SK-N-MC (cell line): ENCODE results near the gene NEK11.
"Not testable (repeated sequence)": the region's sequence is repeated elsewhere in the genome, so short reads cannot be mapped to it uniquely, and the experiment has no call there.

ENCODE experiments used
- DNase-seq: peaks from one replicate; pipeline ENCODE4 v3.0.0-alpha.2; 2011; ENCODE audit warnings: low read depth, low spot score
- H3K27ac ChIP-seq: fragments of 200-600 bp; sonication (generic); 2 replicates; pipeline ENCODE4 v1.5.1; 2016; ENCODE audit warnings: mixed run types
- H3K36me3 ChIP-seq: fragments of 200-600 bp; sonication (generic); 2 replicates; pipeline ENCODE4 v1.6.1; 2017; ENCODE audit warnings: antibody characterized with exemption, low read length, mixed read lengths; ENCODE audit not compliant: insufficient read depth
- H3K4me3 ChIP-seq: fragments of 200-600 bp; sonication (generic); 2 replicates; pipeline ENCODE4 v1.5.1; 2016
- H3K9ac ChIP-seq: fragments of 200-600 bp; sonication (generic); 2 replicates; pipeline ENCODE4 v1.8.0; 2017; ENCODE audit warnings: mixed run types, mixed read lengths; ENCODE audit not compliant: insufficient read length
- H3K9me3 ChIP-seq: fragments of 200-600 bp; sonication (generic); 2 replicates; pipeline ENCODE4 v1.6.1; 2017; ENCODE audit warnings: low read depth, mild to moderate bottlenecking, antibody characterized with exemption, low read length, moderate library complexity, mixed read lengths
- EZH2 ChIP-seq: fragments of 200-600 bp; sonication (generic); IDR thresholded peaks from one replicate; pipeline ENCODE4 v1.6.1; 2017; ENCODE audit warnings: antibody characterized with exemption
- FOXP2 ChIP-seq: optimal IDR thresholded peaks from 2 replicates; pipeline ENCODE3; 2011; ENCODE audit warnings: mild to moderate bottlenecking, moderate library complexity; ENCODE audit not compliant: insufficient read depth; ENCODE audit errors: extremely low read length, control extremely low read depth
- POLR2AphosphoS5 ChIP-seq: IDR thresholded peaks from 2 replicates; pipeline ENCODE4 v1.6.1; 2012; ENCODE audit warnings: mild to moderate bottlenecking, low read depth, low read length, borderline replicate concordance

The NEK11 gene

DNA sequence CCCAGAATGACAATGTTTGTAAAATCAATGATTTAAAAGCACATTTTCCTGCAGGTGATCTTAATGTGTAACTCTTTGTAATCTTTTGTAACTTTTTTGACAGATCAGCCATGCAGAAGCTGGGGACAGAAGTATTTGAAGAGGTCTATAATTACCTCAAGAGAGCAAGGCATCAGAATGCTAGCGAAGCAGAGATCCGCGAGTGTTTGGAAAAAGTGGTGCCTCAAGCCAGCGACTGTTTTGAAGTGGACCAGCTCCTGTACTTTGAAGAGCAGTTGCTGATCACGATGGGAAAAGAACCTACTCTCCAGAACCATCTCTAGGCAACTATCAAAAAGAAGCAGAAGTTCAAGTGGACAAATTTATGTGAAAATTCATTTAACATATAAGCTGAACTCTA, 322.8 kb downstream of the NEK11 start:
- no peak overlapping the region for H3K27ac ChIP-seq
- no peak overlapping the region for H3K9ac ChIP-seq
- H3K4me3 ChIP-seq = no peak overlapping the region
- no peak for TF ChIP-seq POLR2AphosphoS5
- TF ChIP-seq EZH2 = no peak
- H3K36me3 ChIP-seq = no peaks in the 10 kb centered on the region
- H3K9me3 ChIP-seq = no peaks in the 10 kb centered on the region
- DNase-seq = no peak

DNA sequence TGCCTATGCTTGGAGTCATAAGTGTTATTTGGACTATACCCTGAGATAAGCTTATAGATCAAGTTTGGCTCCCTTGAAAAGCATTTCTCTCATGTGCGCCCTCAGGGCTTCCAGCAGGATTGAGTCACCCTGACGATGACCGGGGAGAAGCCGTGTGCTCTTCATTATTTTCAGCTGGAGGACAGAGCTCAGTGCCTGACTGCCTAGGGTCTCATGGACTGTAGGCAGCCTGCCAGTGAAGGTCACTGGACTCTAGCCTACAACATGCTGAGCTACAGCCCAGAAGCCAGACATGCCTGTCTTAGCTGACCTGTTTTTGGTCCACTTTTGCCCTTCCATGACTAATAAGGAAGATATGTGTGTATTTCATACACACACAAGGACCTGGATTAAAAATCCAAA, 323.3 kb downstream of the NEK11 start:
- Histone ChIP-seq H3K4me3 (no peak overlapping the region), H3K9ac (no peak overlapping the region), H3K36me3 (no peaks in the 10 kb centered on the region), H3K9me3 (no peaks in the 10 kb centered on the region), H3K27ac (no peak overlapping the region)
- no peak for DNase-seq
- TF ChIP-seq EZH2 (no peak), POLR2AphosphoS5 (no peak), FOXP2 (no peak)

DNA sequence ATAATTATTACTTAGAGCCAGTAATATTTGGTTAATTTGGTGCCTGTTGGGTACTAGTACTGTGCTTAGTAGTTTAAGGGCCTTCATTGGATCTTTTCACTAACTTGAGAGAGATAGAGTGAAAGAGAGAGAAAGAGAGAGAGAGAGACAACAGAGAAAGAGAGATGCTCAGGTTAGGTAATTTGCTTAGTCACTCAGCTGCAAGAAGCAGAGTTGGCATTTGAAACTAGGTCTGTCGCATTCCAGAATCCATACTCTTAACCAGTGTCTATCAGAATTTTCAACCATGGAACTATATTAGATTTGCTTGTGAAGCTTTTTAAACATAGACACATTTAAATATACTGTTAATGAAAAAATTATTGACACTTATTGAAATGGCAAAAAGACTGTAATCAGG, 323.8 kb downstream of the NEK11 start:
- no peak for DNase-seq
- H3K9ac ChIP-seq = no peak overlapping the region
- H3K36me3 ChIP-seq = no peaks in the 10 kb centered on the region
- H3K27ac ChIP-seq = no peak overlapping the region
- TF ChIP-seq FOXP2 (no peak), EZH2 (no peak), POLR2AphosphoS5 (no peak)
- no peak overlapping the region for H3K4me3 ChIP-seq
- H3K9me3 ChIP-seq = no peaks in the 10 kb centered on the region

DNA sequence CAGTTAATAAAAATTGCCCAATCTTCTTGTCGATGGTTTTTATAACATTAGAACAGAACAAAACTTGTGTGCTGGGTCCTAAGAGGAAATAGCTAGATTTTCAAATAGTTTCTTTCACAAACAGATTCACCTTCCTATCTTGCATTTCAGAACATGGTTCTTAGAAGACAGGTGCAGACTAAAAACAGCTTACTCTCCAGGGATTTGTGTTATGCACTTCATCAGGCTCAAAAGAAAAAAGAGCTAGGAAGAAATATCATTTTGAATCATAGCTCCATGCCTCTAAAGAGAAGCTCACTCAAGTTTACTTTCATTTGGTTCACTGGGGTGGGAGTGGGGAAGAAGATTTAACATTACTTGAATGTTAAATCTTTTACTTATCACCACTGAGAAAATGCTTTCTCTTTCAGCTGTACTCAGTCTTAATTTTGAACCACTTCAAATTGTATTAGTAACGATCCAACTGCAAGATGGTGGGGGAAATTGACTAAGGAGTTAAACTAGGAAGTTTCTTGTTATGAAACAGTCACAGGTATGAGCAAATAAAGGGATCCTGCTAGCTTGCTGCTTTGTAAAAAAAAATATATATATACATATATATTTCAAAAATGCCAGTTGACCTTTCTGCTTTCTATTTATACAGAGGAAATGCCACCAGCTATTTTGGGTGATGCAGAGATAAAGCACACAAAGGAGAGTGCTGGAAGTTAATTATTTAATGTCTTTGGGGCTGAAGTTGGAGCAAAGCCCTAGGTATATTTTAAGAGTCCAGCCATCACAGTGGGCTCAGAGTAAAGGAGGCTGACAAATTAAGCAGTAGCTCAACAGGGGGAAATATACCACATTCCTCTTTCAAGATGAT, 326.6 kb downstream of the NEK11 start:
- H3K9me3 ChIP-seq = no peaks in the 10 kb centered on the region
- DNase-seq = no peak
- H3K9ac ChIP-seq = no peak overlapping the region
- H3K36me3 ChIP-seq = no peaks in the 10 kb centered on the region
- no peak for TF ChIP-seq EZH2
- no peak for TF ChIP-seq FOXP2
- no peak for TF ChIP-seq POLR2AphosphoS5
- no peak overlapping the region for H3K4me3 ChIP-seq
- no peak overlapping the region for H3K27ac ChIP-seq

DNA sequence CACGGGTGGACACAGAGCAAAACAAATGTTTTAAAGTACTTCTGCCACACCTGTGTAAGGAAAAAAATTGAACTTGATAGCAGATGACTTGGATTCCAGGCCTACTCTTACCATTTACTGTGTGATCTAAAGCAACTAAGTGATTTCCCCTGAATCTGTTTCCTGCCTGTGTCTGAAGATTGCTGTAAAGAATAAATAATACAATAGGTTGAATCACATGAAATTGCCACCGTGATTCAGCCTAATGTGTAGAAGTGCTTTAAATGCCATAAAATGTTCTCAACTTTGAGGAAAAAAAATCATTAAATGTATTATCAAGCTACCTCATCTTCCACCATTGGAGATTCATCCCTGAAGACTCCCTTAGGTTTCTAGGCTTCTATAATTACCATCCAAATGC, 327.3 kb downstream of the NEK11 start:
- no peaks in the 10 kb centered on the region for H3K36me3 ChIP-seq
- TF ChIP-seq POLR2AphosphoS5 (no peak), FOXP2 (no peak), EZH2 (no peak)
- H3K4me3 ChIP-seq = no peak overlapping the region
- no peak overlapping the region for H3K9ac ChIP-seq
- no peaks in the 10 kb centered on the region for H3K9me3 ChIP-seq
- DNase-seq = no peak
- no peak overlapping the region for H3K27ac ChIP-seq

DNA sequence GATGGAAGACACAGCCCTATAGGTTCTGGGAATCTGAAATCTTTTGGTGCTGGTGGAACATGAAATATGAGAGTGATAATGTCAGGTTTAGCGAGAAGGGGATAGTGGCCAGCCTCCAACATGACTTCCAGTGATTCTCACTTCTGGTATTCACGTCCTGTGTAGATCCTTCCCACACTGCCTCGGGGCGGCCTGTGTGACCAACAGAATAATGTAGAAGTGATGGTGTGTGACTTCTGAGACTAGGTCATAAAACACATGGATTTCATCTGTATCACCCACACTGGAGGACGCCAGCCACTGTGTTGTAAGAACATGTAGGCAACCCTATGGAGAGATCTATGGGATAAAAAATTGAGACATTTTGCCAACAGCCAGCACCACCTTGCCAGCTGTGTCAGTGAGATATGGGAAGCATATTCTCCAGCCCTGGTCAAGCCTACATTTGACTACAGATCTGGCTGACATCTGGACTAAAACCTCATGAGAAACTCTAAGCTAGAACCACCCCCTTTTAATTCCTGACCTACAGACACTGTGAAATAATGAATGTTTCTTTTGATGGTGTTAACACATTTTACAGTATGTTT, 329.4 kb downstream of the NEK11 start:
- no peak overlapping the region for H3K4me3 ChIP-seq
- DNase-seq = no peak
- no peaks in the 10 kb centered on the region for H3K36me3 ChIP-seq
- no peak overlapping the region for H3K27ac ChIP-seq
- H3K9me3 ChIP-seq = no peaks in the 10 kb centered on the region
- no peak for TF ChIP-seq FOXP2
- no peak for TF ChIP-seq EZH2
- no peak for TF ChIP-seq POLR2AphosphoS5
- no peak overlapping the region for H3K9ac ChIP-seq

DNA sequence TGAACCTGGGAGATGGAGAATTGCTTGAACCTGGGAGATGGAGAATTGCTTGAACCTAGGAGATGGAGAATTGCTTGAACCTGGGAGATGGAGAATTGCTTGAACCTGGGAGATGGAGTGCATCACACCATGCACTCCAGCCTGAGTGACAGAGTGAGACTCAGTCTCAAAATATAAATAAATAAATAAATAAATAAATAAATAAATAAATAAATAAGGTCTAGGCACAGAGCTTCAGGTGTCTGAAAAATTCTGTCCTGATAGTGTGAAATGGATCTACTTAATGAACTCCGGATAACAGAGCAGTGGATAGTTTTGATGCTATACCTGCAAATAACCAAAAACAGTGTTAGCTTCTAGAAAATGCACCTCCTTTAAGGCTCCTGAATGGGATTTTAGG, 330.6 kb downstream of the NEK11 start:
- no peak for DNase-seq
- Histone ChIP-seq H3K9me3 (no peaks in the 10 kb centered on the region), H3K36me3 (no peaks in the 10 kb centered on the region), H3K9ac (no peak overlapping the region), H3K27ac (no peak overlapping the region), H3K4me3 (no peak overlapping the region)
- no peak for TF ChIP-seq POLR2AphosphoS5
- no peak for TF ChIP-seq EZH2
- TF ChIP-seq FOXP2 = no peak

DNA sequence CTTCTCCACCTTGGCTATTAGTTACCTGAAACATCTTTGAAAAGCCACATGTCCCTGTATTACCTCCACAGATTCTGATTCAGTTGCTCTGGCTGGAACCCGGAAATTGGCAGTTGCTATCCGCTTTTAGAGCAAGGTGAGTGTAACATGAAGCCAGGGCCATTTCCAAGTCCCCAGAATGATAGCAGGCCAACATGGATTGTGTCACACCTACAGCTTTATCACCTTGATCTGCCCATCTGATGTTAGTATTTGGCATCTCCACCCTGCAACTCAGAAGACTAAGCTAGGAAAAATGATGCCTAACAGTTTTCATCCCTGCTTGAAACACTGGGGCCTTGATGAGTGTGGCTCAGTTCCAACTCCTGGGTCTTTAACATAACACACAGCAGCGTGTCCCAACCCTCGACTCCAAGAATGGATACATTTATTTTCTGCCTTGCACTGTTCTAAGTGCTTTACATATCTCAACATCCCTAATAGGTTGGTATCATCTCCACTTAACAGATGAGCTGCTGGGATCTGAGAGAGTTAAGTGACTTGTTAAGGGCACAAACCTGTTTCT, 333.6 kb downstream of the NEK11 start:
- Histone ChIP-seq H3K9me3 (no peaks in the 10 kb centered on the region), H3K36me3 (no peaks in the 10 kb centered on the region), H3K9ac (no peak overlapping the region), H3K27ac (no peak overlapping the region), H3K4me3 (no peak overlapping the region)
- no peak for TF ChIP-seq POLR2AphosphoS5
- no peak for TF ChIP-seq FOXP2
- no peak for TF ChIP-seq EZH2
- no peak for DNase-seq

DNA sequence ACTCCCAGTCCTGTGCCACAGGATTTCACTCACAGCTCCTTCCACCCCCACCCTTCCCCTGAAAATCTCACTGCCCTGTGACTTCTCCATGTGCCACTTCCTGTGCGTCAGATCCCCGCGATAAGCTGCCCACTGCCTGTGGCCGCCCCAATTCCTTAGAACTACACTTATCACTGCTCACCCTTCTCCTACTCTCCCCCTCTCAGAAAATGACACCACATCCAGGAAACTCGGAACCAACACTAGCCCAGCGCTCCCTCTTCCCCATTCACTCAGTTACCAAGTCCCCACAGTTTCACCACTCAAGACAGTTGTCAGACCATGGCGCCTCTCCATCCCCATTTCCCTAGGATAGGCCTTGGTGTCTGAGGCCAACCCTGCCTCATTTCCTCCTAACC, 334.4 kb downstream of the NEK11 start:
- H3K27ac ChIP-seq, H3K9ac ChIP-seq, DNase-seq, H3K9me3 ChIP-seq, H3K36me3 ChIP-seq, H3K4me3 ChIP-seq: not testable (repeated sequence)
